ENCODE measurements around the gene AEN. TPM values are rescaled to one million over a fixed set of nuclear protein-coding genes. Genes with fewer than 3 reads are reported as not detected.

The AEN gene
- total RNA-seq, 1 donor from 2014 or later = 41.9 TPM

- H3K36me3 Mint-ChIP-seq (ENCODE audit: low read depth) = peaks cover 5% of the 10 kb centered on the region
- peaks cover 31% of the 10 kb centered on the region for H3K4me1 Mint-ChIP-seq
- ChIA-PET CTCF (interaction anchor here (1.0 to 3.3 kb wide), 5 partner anchors 16 to 185 kb away, joined by 3 to 81 read pairs (median 4); no protein-coding TSS in a partner anchor), POLR2A (interaction anchor here (0.6 to 2.1 kb wide), 2 partner anchors 34 to 39 kb away, joined by 8 read pairs; no protein-coding TSS in a partner anchor)
- no peak for TF ChIP-seq CTCF (IDR thresholded peaks at IDR 0.05)
- H3K27me3 Mint-ChIP-seq = no peaks in the 10 kb centered on the region
- no peak overlapping the region for H3K4me3 Mint-ChIP-seq
- intact Hi-C loops (cut with micrococcal nuclease) = loop anchor here (5.0 kb wide), 1 partner anchor 416 kb away; no protein-coding TSS in a partner anchor
- DNase-seq (no peak), ATAC-seq (ENCODE audit: low read depth) (no peak)
- H3K9me3 Mint-ChIP-seq = no peaks in the 10 kb centered on the region
- H3K27ac Mint-ChIP-seq = no peak overlapping the region
Observed at GRCh38 chr15:88663141-88663621, 42.0 kb downstream of the AEN start.

- Mint-ChIP-seq H3K4me3 (no peak overlapping the region), H3K27ac (no peak overlapping the region), H3K27me3 (peaks cover 6% of the 10 kb centered on the region), H3K9me3 (no peaks in the 10 kb centered on the region), H3K4me1 (peaks cover 21% of the 10 kb centered on the region), H3K36me3 (ENCODE audit: low read depth) (peaks cover 5% of the 10 kb centered on the region)
- POLR2A ChIA-PET = interaction anchor here (1.2 to 2.1 kb wide), 2 partner anchors 14 to 40 kb away, joined by 3 to 8 read pairs; no protein-coding TSS in a partner anchor
- CTCF ChIA-PET = interaction anchor here (0.9 to 3.3 kb wide), 10 partner anchors 9 to 465 kb away, joined by 3 to 81 read pairs (median 4); no protein-coding TSS in a partner anchor
- intact Hi-C loops (cut with micrococcal nuclease) = loop anchor here (1.0 to 5.0 kb wide), 4 partner anchors 26 to 417 kb away; no protein-coding TSS in a partner anchor
- ATAC-seq (ENCODE audit: low read depth) (peak; percentile 81), DNase-seq (no peak)
- no peak for TF ChIP-seq CTCF (IDR thresholded peaks at IDR 0.05)
Observed at GRCh38 chr15:88664151-88664778, 43.1 kb downstream of the AEN start.

GRCh38 chr15:88674661-88675060, 53.5 kb downstream of the AEN start:
- POLR2A ChIA-PET = no interaction called here
- H3K4me1 Mint-ChIP-seq = no peaks in the 10 kb centered on the region
- H3K27me3 Mint-ChIP-seq = peaks cover 12% of the 10 kb centered on the region
- H3K9me3 Mint-ChIP-seq = no peaks in the 10 kb centered on the region
- ATAC-seq (ENCODE audit: low read depth) (no peak), DNase-seq (no peak)
- H3K27ac Mint-ChIP-seq = no peak overlapping the region
- CTCF ChIA-PET = no interaction called here
- H3K36me3 Mint-ChIP-seq (ENCODE audit: low read depth) = no peaks in the 10 kb centered on the region
- no peak for TF ChIP-seq CTCF (IDR thresholded peaks at IDR 0.05)
- H3K4me3 Mint-ChIP-seq = no peak overlapping the region
- intact Hi-C loops (cut with micrococcal nuclease) = no loop called here

GRCh38 chr15:88678755-88679154, 57.6 kb downstream of the AEN start:
- H3K4me1 Mint-ChIP-seq = peaks cover 9% of the 10 kb centered on the region

More at GRCh38 chr15:88678755-88679154, 57.6 kb downstream of the AEN start:
- H3K9me3 Mint-ChIP-seq = no peaks in the 10 kb centered on the region
- H3K4me3 Mint-ChIP-seq = no peak overlapping the region
- no peaks in the 10 kb centered on the region for H3K27me3 Mint-ChIP-seq
- TF ChIP-seq CTCF (IDR thresholded peaks at IDR 0.05) = no peak
- no peak overlapping the region for H3K27ac Mint-ChIP-seq
- no peaks in the 10 kb centered on the region for H3K36me3 Mint-ChIP-seq (ENCODE audit: low read depth)
- DNase-seq (no peak), ATAC-seq (ENCODE audit: low read depth) (no peak)
- POLR2A ChIA-PET = no interaction called here
- intact Hi-C loops (cut with micrococcal nuclease) = no loop called here
- CTCF ChIA-PET = no interaction called here

All from activated B cell treated with CpG ODN at 0.5 μM for 24 hours (primary cell).